HCT116 (cell line): ENCODE data around the gene GDF10. TPM values are rescaled to one million over a fixed set of nuclear protein-coding genes. Genes with fewer than 3 reads are reported as not detected.

ENCODE experiments used
- ATAC-seq: fragments of 200-7000 bp; cut with Tn5 transposase; 2 replicates; pipeline ENCODE4 v1.9.1; 2020; ENCODE audit warnings: mild to moderate bottlenecking, moderate library complexity
- BruUV-seq: library from RNA; stranded (reverse); fragments of 400-500 nt; replicated peaks from 2 replicates; lab custom pipeline; 2021; lab: Mats Ljungman, UMichigan
- CTCF ChIA-PET: fragments of 300-600 bp; sonication (Branson Sonifier 250); formaldehyde crosslinking; loops from one replicate; lab custom pipeline; 2021; ENCODE audit warnings: antibody characterized with exemption; lab: Charles Lee
- POLR2A ChIA-PET: fragments of 300-600, 350-600 bp; sonication (Branson Sonifier 250); formaldehyde crosslinking; loops from one replicate; lab custom pipeline; 2021; ENCODE audit warnings: antibody characterized with exemption; lab: Charles Lee
- RAD21 ChIA-PET, 2 experiments: fragments of 300-600 bp; sonication (Branson Sonifier 250); formaldehyde crosslinking; loops; one replicate each; lab custom pipeline; 2023; ENCODE audit warnings: low total read pairs in 2 of 2; ENCODE audit not compliant: uncharacterized antibody in 2 of 2, unreplicated experiment in 2 of 2, low non-redundant PET in 1 of 2; lab: Charles Lee
- DNase-seq: peaks from one replicate; pipeline ENCODE4 v3.0.0-alpha.2; 2010; ENCODE audit warnings: low read depth, low spot score
- H2AFZ ChIP-seq: fragments of 200-600 bp; shearing (Covaris generic), sonication (generic); 2 replicates; pipeline ENCODE4 v1.6.1; 2017; ENCODE audit warnings: low read depth, mixed run types, mixed read lengths, antibody characterized with exemption, low read length; ENCODE audit not compliant: poor library complexity, severe bottlenecking
- H3K27ac ChIP-seq: 2 replicates; pipeline ENCODE4 v1.5.1; 2012; ENCODE audit warnings: low read depth, low read length
- H3K27me3 ChIP-seq: fragments of 200-600 bp; sonication (generic); 2 replicates; pipeline ENCODE4 v1.6.1; 2016; ENCODE audit warnings: mixed run types, low read length, mixed read lengths; ENCODE audit not compliant: insufficient read depth
- H3K36me3 ChIP-seq, 2 experiments: fragments of 200-500 bp in 1 of 2; fragments of 200-600 bp in 1 of 2; sonication (Bioruptor generic) in 1 of 2; sonication (generic) in 1 of 2; 2 replicates each; pipeline versions ENCODE4 v1.5.1 to v1.6.1; 2014 to 2016; ENCODE audit warnings: low read length in 2 of 2, inconsistent platforms in 1 of 2, mixed read lengths in 1 of 2, mixed run types in 1 of 2; ENCODE audit not compliant: insufficient read depth in 2 of 2, control insufficient read depth in 1 of 2
- H3K4me1 ChIP-seq, 2 experiments: fragments of 200-600 bp in 1 of 2; sonication (generic) in 1 of 2; 2 replicates each; pipeline versions ENCODE4 v1.5.1 to v1.6.1; 2012 to 2017; ENCODE audit warnings: low read length in 2 of 2, inconsistent platforms in 1 of 2, mild to moderate bottlenecking in 1 of 2, mixed read lengths in 1 of 2, mixed run types in 1 of 2, moderate library complexity in 1 of 2; ENCODE audit not compliant: insufficient read depth in 2 of 2, control insufficient read depth in 1 of 2
- H3K4me2 ChIP-seq: fragments of 200-600 bp; sonication (generic); 2 replicates; pipeline ENCODE4 v1.6.1; 2017; ENCODE audit warnings: mixed run types, low read length, mixed read lengths
- H3K4me3 ChIP-seq, 2 experiments: fragments of 200-600 bp in 1 of 2; sonication (generic) in 1 of 2; replicated peaks in 1 of 2; 2 replicates each; pipeline ENCODE4 v1.5.1; 2011 to 2016; ENCODE audit warnings: low read length in 2 of 2, control low read depth in 1 of 2, low read depth in 1 of 2, mild to moderate bottlenecking in 1 of 2, mixed read lengths in 1 of 2, mixed run types in 1 of 2
- H3K79me2 ChIP-seq: fragments of 200-600 bp; sonication (generic); 2 replicates; pipeline ENCODE4 v1.6.1; 2017; ENCODE audit warnings: mild to moderate bottlenecking, mixed run types, low read length, moderate library complexity, mixed read lengths; ENCODE audit not compliant: insufficient read depth
- H3K9ac ChIP-seq: fragments of 200-600 bp; sonication (generic); 2 replicates; pipeline ENCODE4 v1.6.1; 2016; ENCODE audit warnings: low read length, mixed read lengths
- H3K9me2 ChIP-seq: fragments of 200-600 bp; sonication (generic), shearing (Covaris generic); 2 replicates; pipeline ENCODE4 v1.6.1; 2017; ENCODE audit warnings: mixed run types, mild to moderate bottlenecking, moderate library complexity; ENCODE audit not compliant: insufficient read depth
- H3K9me3 ChIP-seq, 2 experiments: fragments of 200-500 bp in 1 of 2; fragments of 200-600 bp in 1 of 2; sonication (Bioruptor generic) in 1 of 2; sonication (generic) in 1 of 2; 2 replicates each; pipeline ENCODE4 v1.6.1; 2014 to 2017; ENCODE audit warnings: low read length in 2 of 2, mixed read lengths in 2 of 2, inconsistent platforms in 1 of 2, low read depth in 1 of 2, mild to moderate bottlenecking in 1 of 2, mixed run types in 1 of 2, moderate library complexity in 1 of 2; ENCODE audit not compliant: control insufficient read depth in 1 of 2, insufficient read depth in 1 of 2
- H4K20me1 ChIP-seq: fragments of 200-600 bp; sonication (generic), shearing (Covaris generic); 2 replicates; pipeline ENCODE4 v1.6.1; 2017; ENCODE audit warnings: mixed run types, mild to moderate bottlenecking, moderate library complexity; ENCODE audit not compliant: insufficient read depth
- CTCF ChIP-seq, 3 experiments: fragments of 200-600 bp in 1 of 3; sonication (generic) in 1 of 3; IDR thresholded peaks in 2 of 3; conservative IDR thresholded peaks in 1 of 3; 2 replicates each; pipeline ENCODE4 v1.5.1; 2012 to 2017; ENCODE audit warnings: low read depth in 2 of 3, low read length in 2 of 3, antibody characterized with exemption in 1 of 3, borderline replicate concordance in 1 of 3, control low read depth in 1 of 3, mild to moderate bottlenecking in 1 of 3, mixed read lengths in 1 of 3, mixed run types in 1 of 3, moderate library complexity in 1 of 3; ENCODE audit not compliant: insufficient read depth in 1 of 3
- JUND ChIP-seq: IDR thresholded peaks from 2 replicates; pipeline ENCODE4 v1.6.1; 2012
- SRF ChIP-seq: IDR thresholded peaks from 2 replicates; pipeline ENCODE4 v1.6.1; 2012; ENCODE audit warnings: low read depth
- TCF7L2 ChIP-seq: IDR thresholded peaks from 2 replicates; pipeline ENCODE4 v1.7.0; 2011; ENCODE audit warnings: borderline replicate concordance, inconsistent platforms; ENCODE audit not compliant: insufficient read depth, insufficient read length; ENCODE audit errors: extremely low read depth
- ZFX ChIP-seq: fragments of 450-650 bp; IDR thresholded peaks from 2 replicates; pipeline ENCODE4 v1.6.1; 2017
- intact Hi-C: fragments of 100-400 bp; cut with micrococcal nuclease; formaldehyde crosslinking; loops from 2 replicates; pipeline ENCODE4 v1.10.0; 2022
- total RNA-seq: library from RNA; stranded (reverse); gene quantifications from one replicate; pipeline ENCODE4 v1.2.1, GENCODE V29; 2021; ENCODE audit not compliant: unreplicated experiment

GDF10 gene
- total RNA-seq, 1 experiment from 2014 or later, result not detected

DNA sequence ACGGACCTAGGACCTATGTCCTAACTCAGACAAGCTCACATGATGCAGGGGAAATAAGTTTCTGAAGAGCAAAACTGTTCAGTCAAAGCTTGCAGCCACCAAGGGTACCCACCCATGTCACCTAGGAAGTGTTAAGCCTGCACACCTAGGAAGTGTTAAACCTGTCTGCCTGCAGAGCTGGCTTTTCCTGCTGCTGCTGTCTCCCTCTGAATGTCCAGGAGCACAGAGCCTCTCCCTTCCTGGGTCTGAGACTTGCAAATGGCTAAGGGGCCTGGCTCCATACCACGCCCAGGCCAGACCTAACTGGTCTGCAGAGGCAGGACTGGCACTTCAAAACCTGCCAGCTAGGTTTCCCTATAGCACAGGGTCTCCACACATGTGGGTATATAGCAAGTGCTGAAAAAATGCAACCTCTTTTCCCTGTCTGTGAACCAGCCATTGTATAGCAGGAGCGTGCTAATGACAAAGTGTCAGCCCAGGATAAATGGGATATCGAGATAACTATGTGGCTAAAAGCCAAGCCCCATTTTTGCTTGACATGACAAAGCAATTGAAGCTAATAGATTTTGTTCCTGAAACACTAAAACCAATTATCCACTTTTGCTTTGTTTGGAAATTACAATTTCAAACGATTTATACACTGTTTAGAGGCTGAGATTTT is 23.8 kb downstream of the GDF10 start:
- no peaks in the 10 kb centered on the region for H4K20me1 ChIP-seq
- TF ChIP-seq ZFX (no peak), CTCF (IDR thresholded peaks at IDR 0.05 in 2 of 3, conservative IDR thresholded peaks at IDR 0.05 in 1 of 3; ENCODE audit: borderline replicate concordance in 1 of 3, insufficient read depth in 1 of 3, low read depth in 2 of 3, low read length in 2 of 3) (no peak), TCF7L2 (no peak), SRF (no peak), JUND (no peak)
- no peaks in the 10 kb centered on the region for H3K79me2 ChIP-seq
- no peaks in the 10 kb centered on the region for H3K36me3 ChIP-seq
- no peak overlapping the region for H3K27ac ChIP-seq
- ChIA-PET CTCF (interaction anchor here (2.1 kb wide), 1 partner anchor 17 kb away, joined by 6 read pairs; no protein-coding TSS in a partner anchor), RAD21 (no interaction called here), POLR2A (no interaction called here)
- no peak overlapping the region for H2AFZ ChIP-seq
- H3K9me3 ChIP-seq, result no peaks in the 10 kb centered on the region
- BruUV-seq, result no TSS peak
- H3K4me2 ChIP-seq, result no peak overlapping the region
- intact Hi-C loops, result no loop called here
- H3K9ac ChIP-seq, result no peak overlapping the region
- no peak for ATAC-seq
- no peaks in the 10 kb centered on the region for H3K27me3 ChIP-seq
- no peak for DNase-seq
- H3K4me3 ChIP-seq, result no peak overlapping the region
- no peaks in the 10 kb centered on the region for H3K9me2 ChIP-seq
- peaks cover 4 to 12% of the 10 kb centered on the region in 2 experiments; a peak in 2 of 4 replicates for H3K4me1 ChIP-seq
